Skeletal muscle tissue (tissue), 4 donors: ENCODE data around the gene SRR. TPM values are rescaled to one million over a fixed set of nuclear protein-coding genes. Genes with fewer than 3 reads are reported as not detected.
"Not testable (repeated sequence)": the region's sequence is repeated elsewhere in the genome, so short reads cannot be mapped to it uniquely, and the experiment has no call there.

Experiments used
- H3K27ac ChIP-seq: one replicate; pipeline ENCODE4 v1.7.0; 2013; ENCODE audit warnings: mild to moderate bottlenecking, low read depth, low read length, inconsistent platforms
- H3K27me3 ChIP-seq, 3 donors: one replicate each; pipeline ENCODE4 v1.7.0; 2013; ENCODE audit warnings: low read length in 3 of 3; ENCODE audit not compliant: control insufficient read depth in 3 of 3, insufficient read depth in 3 of 3
- H3K36me3 ChIP-seq, 3 donors: one replicate each; pipeline ENCODE4 v1.7.0; 2013; ENCODE audit warnings: low read length in 3 of 3; ENCODE audit not compliant: control insufficient read depth in 3 of 3, insufficient read depth in 3 of 3
- H3K4me1 ChIP-seq, 3 donors: one replicate each; pipeline ENCODE4 v1.7.0; 2013; ENCODE audit warnings: low read length in 3 of 3, mild to moderate bottlenecking in 3 of 3; ENCODE audit not compliant: control insufficient read depth in 3 of 3, insufficient read depth in 3 of 3
- H3K4me3 ChIP-seq, 3 donors: one replicate each; pipeline ENCODE4 v1.7.0; 2013; ENCODE audit warnings: low read length in 3 of 3
- H3K9ac ChIP-seq, 3 donors: one replicate each; pipeline ENCODE4 v1.7.0; 2013; ENCODE audit warnings: low read length in 3 of 3, mild to moderate bottlenecking in 3 of 3, moderate library complexity in 2 of 3, low read depth in 1 of 3
- H3K9me3 ChIP-seq, 3 donors: one replicate each; pipeline ENCODE4 v1.7.0; 2013; ENCODE audit warnings: low read length in 3 of 3; ENCODE audit not compliant: control insufficient read depth in 3 of 3
- total RNA-seq: library from RNA; depleted of rRNA; stranded (reverse); fragments of >200 nt; gene quantifications from one replicate; pipeline ENCODE4 v1.2.3, GENCODE V29; 2014
- donor health status: Osteomylitis.

Gene SRR
- total RNA-seq, 1 donor from 2014 or later = 17.2 TPM

- not testable (repeated sequence) for H3K4me3 ChIP-seq, H3K27me3 ChIP-seq, H3K4me1 ChIP-seq, H3K27ac ChIP-seq, H3K9ac ChIP-seq, H3K36me3 ChIP-seq, H3K9me3 ChIP-seq
Measured at GRCh38 chr17:2316916-2317205, 13.1 kb downstream of the SRR start.

GRCh38 chr17:2317796-2318195, 14.0 kb downstream of the SRR start:
- Histone ChIP-seq H3K9me3 (no peaks in the 10 kb centered on the region), H3K4me3 (no peak overlapping the region), H3K4me1 (no peaks in the 10 kb centered on the region), H3K27me3 (no peaks in the 10 kb centered on the region), H3K36me3 (peaks cover 2 to 7% (median 4%) of the 10 kb centered on the region in 3 donors), H3K27ac (no peak overlapping the region), H3K9ac (no peak overlapping the region)

GRCh38 chr17:2319051-2319450, 15.3 kb downstream of the SRR start:
- Histone ChIP-seq H3K27ac (no peak overlapping the region), H3K27me3 (no peaks in the 10 kb centered on the region), H3K4me3 (no peak overlapping the region), H3K9me3 (no peaks in the 10 kb centered on the region), H3K36me3 (peaks cover 15 to 20% (median 16%) of the 10 kb centered on the region in 3 donors), H3K4me1 (no peaks in the 10 kb centered on the region), H3K9ac (no peak overlapping the region)

DNA sequence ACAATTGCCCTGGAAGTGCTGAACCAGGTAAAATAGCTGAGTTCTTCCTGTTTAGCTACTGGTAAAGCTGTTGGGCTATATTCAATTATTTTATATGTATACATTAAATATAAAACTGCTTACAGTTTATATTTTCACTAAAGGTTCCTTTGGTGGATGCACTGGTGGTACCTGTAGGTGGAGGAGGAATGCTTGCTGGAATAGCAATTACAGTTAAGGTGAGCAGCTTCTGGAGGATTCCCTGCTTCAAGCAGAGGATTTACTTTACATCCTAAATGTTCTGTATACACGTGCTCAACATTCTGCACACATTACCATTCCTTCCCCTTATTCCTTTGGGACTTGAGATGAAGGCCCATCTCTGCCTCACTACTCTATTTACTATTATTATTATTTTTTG, 17.6 kb downstream of the SRR start:
- Histone ChIP-seq H3K9me3 (no peaks in the 10 kb centered on the region), H3K9ac (no peak overlapping the region), H3K4me3 (no peak overlapping the region), H3K4me1 (no peaks in the 10 kb centered on the region), H3K27ac (no peak overlapping the region), H3K36me3 (peaks cover 32 to 40% (median 34%) of the 10 kb centered on the region in 3 donors), H3K27me3 (no peaks in the 10 kb centered on the region)

DNA sequence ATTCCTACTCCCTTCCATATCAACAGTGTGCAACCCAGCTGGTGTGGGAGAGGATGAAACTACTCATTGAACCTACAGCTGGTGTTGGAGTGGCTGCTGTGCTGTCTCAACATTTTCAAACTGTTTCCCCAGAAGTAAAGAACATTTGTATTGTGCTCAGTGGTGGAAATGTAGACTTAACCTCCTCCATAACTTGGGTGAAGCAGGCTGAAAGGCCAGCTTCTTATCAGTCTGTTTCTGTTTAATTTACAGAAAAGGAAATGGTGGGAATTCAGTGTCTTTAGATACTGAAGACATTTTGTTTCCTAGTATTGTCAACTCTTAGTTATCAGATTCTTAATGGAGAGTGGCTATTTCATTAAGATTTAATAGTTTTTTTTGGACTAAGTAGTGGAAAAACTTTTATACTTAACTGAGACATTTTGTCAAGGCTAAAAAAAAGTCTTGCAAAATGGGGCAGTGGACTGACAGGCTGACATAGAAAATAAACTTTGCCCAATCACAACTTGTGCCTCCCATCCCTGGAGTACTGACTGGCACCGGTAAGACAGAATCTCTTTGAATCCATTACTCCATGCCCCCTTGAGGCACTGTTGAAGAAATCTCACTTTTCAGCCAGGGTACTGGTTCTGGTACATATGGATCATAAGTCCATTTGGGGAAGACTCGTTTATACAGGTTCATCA, 20.0 kb downstream of the SRR start:
- no peaks in the 10 kb centered on the region for H3K9me3 ChIP-seq
- no peak overlapping the region for H3K4me3 ChIP-seq
- no peak overlapping the region for H3K9ac ChIP-seq
- H3K27ac ChIP-seq = no peak overlapping the region
- no peaks in the 10 kb centered on the region for H3K4me1 ChIP-seq
- no peaks in the 10 kb centered on the region for H3K27me3 ChIP-seq
- H3K36me3 ChIP-seq = peaks cover 38 to 48% (median 43%) of the 10 kb centered on the region in 3 donors

DNA sequence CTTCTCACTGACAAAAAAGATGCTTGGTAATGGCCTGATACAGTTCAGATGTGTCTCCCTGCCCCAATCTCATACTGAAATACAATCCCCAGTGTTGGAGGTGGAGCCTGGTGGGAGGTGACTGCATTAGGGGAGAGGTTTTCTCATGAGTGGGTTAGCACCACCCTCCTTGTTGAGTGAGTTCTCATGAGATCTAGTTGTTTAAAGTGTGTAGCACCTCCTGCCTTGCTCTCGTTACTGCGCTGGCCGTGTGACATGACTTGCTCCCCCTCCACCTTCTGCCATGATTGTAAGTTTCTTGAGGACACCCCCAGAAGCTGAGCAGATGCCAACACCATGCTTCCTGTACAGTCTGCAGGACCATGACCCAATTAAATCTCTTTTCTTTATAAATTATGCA, 27.6 kb downstream of the SRR start:
- Histone ChIP-seq H3K27me3 (no peaks in the 10 kb centered on the region), H3K27ac (no peak overlapping the region), H3K4me1 (peaks cover 9 to 23% (median 11%) of the 10 kb centered on the region in 3 donors), H3K36me3 (peaks cover 63 to 72% (median 64%) of the 10 kb centered on the region in 3 donors), H3K9ac (no peak overlapping the region), H3K9me3 (no peaks in the 10 kb centered on the region), H3K4me3 (no peak overlapping the region)

GRCh38 chr17:2335726-2336214, 32.0 kb downstream of the SRR start:
- H3K9ac ChIP-seq = peak overlapping the region; percentile 92 to 93 (median 93)
- no peaks in the 10 kb centered on the region for H3K9me3 ChIP-seq
- H3K36me3 ChIP-seq = peaks cover 41 to 44% (median 42%) of the 10 kb centered on the region in 3 donors
- H3K4me3 ChIP-seq = peak overlapping the region; percentile 91 to 99 (median 99)
- H3K27ac ChIP-seq = peak overlapping the region; percentile 86
- no peaks in the 10 kb centered on the region for H3K27me3 ChIP-seq
- peaks cover 16 to 36% (median 19%) of the 10 kb centered on the region in 3 donors for H3K4me1 ChIP-seq

- Histone ChIP-seq H3K4me1 (peaks cover 16 to 36% (median 19%) of the 10 kb centered on the region in 3 donors), H3K36me3 (peaks cover 36 to 38% (median 36%) of the 10 kb centered on the region in 3 donors), H3K9me3 (no peaks in the 10 kb centered on the region), H3K27ac (peak within 1 kb of the TSS; percentile 86), H3K27me3 (no peaks in the 10 kb centered on the region), H3K4me3 (peak within 1 kb of the TSS; percentile 91 to 99 (median 99)), H3K9ac (peak within 1 kb of the TSS; percentile 92 to 94 (median 93))
Measured at GRCh38 chr17:2336215-2336851, 32.6 kb downstream of the SRR start, which contains the start of gene TSR1. Gene TSR1, minus strand, starts transcription at chr17:2336457. Its CDS starts 30 bp downstream, at chr17:2336427.

DNA sequence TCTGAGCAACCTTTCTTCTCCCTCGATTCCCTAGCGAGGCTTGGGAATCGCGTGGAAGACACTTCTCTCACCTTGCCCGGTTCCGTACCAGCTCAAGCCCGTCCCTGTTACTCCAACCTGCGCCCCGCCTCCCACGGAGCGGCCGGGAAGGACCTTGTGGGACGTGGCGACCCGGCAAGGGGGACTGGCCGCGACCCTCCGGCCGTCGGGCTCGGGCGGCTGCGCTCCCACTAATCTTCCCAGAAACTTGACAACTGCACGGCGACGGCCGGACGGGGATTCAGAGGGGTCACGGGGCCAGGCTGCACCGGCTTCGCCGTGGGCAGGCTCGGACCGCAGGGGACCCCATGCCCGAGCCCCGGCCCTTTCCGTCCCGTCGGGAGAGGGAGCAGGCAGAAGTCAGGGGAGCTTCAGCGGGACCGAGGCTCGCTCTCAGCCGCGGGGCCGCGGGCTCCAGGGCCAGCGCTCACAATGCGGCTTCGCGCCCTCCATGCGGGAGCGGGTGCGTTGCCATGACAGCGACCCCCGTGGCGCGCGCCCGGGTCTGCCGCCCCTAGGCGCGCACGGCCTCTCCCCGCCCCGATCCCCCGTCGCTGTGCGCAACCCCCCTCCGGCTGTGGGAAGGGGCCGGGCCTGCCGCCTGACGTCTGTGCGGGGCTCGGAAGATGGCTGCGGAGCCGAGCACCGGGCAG, 33.2 kb downstream of the SRR start, which contains the start of gene SGSM2:
TSS of gene SGSM2 (plus strand) at position 650 of the 692 bp plus-strand sequence. CDS start 188 bp downstream, outside the sequence.
- no peaks in the 10 kb centered on the region for H3K9me3 ChIP-seq
- peak within 1 kb of the TSS; percentile 86 for H3K27ac ChIP-seq
- H3K9ac ChIP-seq = peak within 1 kb of the TSS; percentile 92 to 94 (median 93)
- peaks cover 16 to 36% (median 19%) of the 10 kb centered on the region in 3 donors for H3K4me1 ChIP-seq
- H3K27me3 ChIP-seq = no peaks in the 10 kb centered on the region
- H3K4me3 ChIP-seq = peak within 1 kb of the TSS; percentile 91 to 99 (median 99)
- peaks cover 30 to 36% (median 30%) of the 10 kb centered on the region in 3 donors for H3K36me3 ChIP-seq
